KOPT-K1 (cell line): ENCODE measurements around the gene RALGPS2.

Source experiments
- H3K27ac ChIP-seq: fragments of 200-600 bp; sonication (generic); 2 replicates; pipeline ENCODE4 v1.5.1; 2016; ENCODE audit warnings: antibody characterized with exemption, mild to moderate bottlenecking, low read depth, low read length; ENCODE audit not compliant: poor library complexity, severe bottlenecking
- H3K36me3 ChIP-seq: fragments of 200-600 bp; sonication (generic); 2 replicates; pipeline ENCODE4 v1.5.1; 2017; ENCODE audit warnings: antibody characterized with exemption, mild to moderate bottlenecking, low read length, moderate library complexity; ENCODE audit not compliant: insufficient read depth
- H3K9me3 ChIP-seq: fragments of 200-600 bp; sonication (generic); 2 replicates; pipeline ENCODE4 v1.5.1; 2017; ENCODE audit warnings: antibody characterized with exemption, low read length, mild to moderate bottlenecking; ENCODE audit not compliant: insufficient read depth, poor library complexity, severe bottlenecking

RALGPS2 gene

GRCh38 chr1:178923512-178923911, 198.5 kb downstream of the RALGPS2 start:
- Histone ChIP-seq H3K36me3 (no peaks in the 10 kb centered on the region), H3K27ac (no peak overlapping the region), H3K9me3 (peaks cover 18% of the 10 kb centered on the region)

- Histone ChIP-seq H3K36me3 (no peaks in the 10 kb centered on the region), H3K27ac (no peak overlapping the region), H3K9me3 (peaks cover 18% of the 10 kb centered on the region)
Measured at GRCh38 chr1:178926046-178926445, 201.0 kb downstream of the RALGPS2 start.

- Histone ChIP-seq H3K36me3 (no peaks in the 10 kb centered on the region), H3K27ac (no peak overlapping the region), H3K9me3 (peaks cover 18% of the 10 kb centered on the region)
Measured at GRCh38 chr1:178927003-178927402, 202.0 kb downstream of the RALGPS2 start.

- peaks cover 18% of the 10 kb centered on the region for H3K9me3 ChIP-seq
- H3K27ac ChIP-seq = no peak overlapping the region
- no peaks in the 10 kb centered on the region for H3K36me3 ChIP-seq
Measured at GRCh38 chr1:178928041-178928440, 203.0 kb downstream of the RALGPS2 start.

- H3K27ac ChIP-seq = no peak overlapping the region
- no peaks in the 10 kb centered on the region for H3K36me3 ChIP-seq
- peaks cover 15% of the 10 kb centered on the region for H3K9me3 ChIP-seq
Measured at GRCh38 chr1:178928976-178929375, 203.9 kb downstream of the RALGPS2 start.

- Histone ChIP-seq H3K9me3 (no peaks in the 10 kb centered on the region), H3K27ac (no peak overlapping the region), H3K36me3 (no peaks in the 10 kb centered on the region)
Measured at GRCh38 chr1:178931858-178932551, 207.0 kb downstream of the RALGPS2 start.

- Histone ChIP-seq H3K9me3 (no peaks in the 10 kb centered on the region), H3K27ac (no peak overlapping the region), H3K36me3 (no peaks in the 10 kb centered on the region)
Measured at GRCh38 chr1:178932552-178932906, 207.5 kb downstream of the RALGPS2 start.

GRCh38 chr1:178933105-178933561, 208.1 kb downstream of the RALGPS2 start:
- no peak overlapping the region for H3K27ac ChIP-seq
- H3K36me3 ChIP-seq = no peaks in the 10 kb centered on the region
- no peaks in the 10 kb centered on the region for H3K9me3 ChIP-seq

- H3K36me3 ChIP-seq = no peaks in the 10 kb centered on the region
Measured at GRCh38 chr1:178933709-178934490, 208.9 kb downstream of the RALGPS2 start.

GRCh38 chr1:178934546-178934945, 209.5 kb downstream of the RALGPS2 start:
- Histone ChIP-seq H3K9me3 (no peaks in the 10 kb centered on the region), H3K36me3 (no peaks in the 10 kb centered on the region), H3K27ac (no peak overlapping the region)

More at GRCh38 chr1:178933709-178934490, 208.9 kb downstream of the RALGPS2 start:
- no peak overlapping the region for H3K27ac ChIP-seq
- H3K9me3 ChIP-seq = no peaks in the 10 kb centered on the region

GRCh38 chr1:178935610-178936009, 210.6 kb downstream of the RALGPS2 start:
- Histone ChIP-seq H3K9me3 (no peaks in the 10 kb centered on the region), H3K27ac (no peak overlapping the region), H3K36me3 (no peaks in the 10 kb centered on the region)

GRCh38 chr1:178937695-178938094, 212.7 kb downstream of the RALGPS2 start:
- Histone ChIP-seq H3K27ac (no peak overlapping the region), H3K9me3 (no peaks in the 10 kb centered on the region), H3K36me3 (no peaks in the 10 kb centered on the region)

- H3K36me3 ChIP-seq = no peaks in the 10 kb centered on the region
- H3K27ac ChIP-seq = no peak overlapping the region
- no peaks in the 10 kb centered on the region for H3K9me3 ChIP-seq
Measured at GRCh38 chr1:178938101-178938958, 213.3 kb downstream of the RALGPS2 start.

GRCh38 chr1:178938959-178939317, 213.9 kb downstream of the RALGPS2 start:
- no peaks in the 10 kb centered on the region for H3K36me3 ChIP-seq
- no peaks in the 10 kb centered on the region for H3K9me3 ChIP-seq
- H3K27ac ChIP-seq = no peak overlapping the region
